ENCODE measurements around the gene MPEG1. TPM values are rescaled to one million over a fixed set of nuclear protein-coding genes. Genes with fewer than 3 reads are reported as not detected.

Gene MPEG1
- total and polyA plus RNA-seq, 4 donors: 7.0 to 63.5 (median 36.9) TPM

DNA sequence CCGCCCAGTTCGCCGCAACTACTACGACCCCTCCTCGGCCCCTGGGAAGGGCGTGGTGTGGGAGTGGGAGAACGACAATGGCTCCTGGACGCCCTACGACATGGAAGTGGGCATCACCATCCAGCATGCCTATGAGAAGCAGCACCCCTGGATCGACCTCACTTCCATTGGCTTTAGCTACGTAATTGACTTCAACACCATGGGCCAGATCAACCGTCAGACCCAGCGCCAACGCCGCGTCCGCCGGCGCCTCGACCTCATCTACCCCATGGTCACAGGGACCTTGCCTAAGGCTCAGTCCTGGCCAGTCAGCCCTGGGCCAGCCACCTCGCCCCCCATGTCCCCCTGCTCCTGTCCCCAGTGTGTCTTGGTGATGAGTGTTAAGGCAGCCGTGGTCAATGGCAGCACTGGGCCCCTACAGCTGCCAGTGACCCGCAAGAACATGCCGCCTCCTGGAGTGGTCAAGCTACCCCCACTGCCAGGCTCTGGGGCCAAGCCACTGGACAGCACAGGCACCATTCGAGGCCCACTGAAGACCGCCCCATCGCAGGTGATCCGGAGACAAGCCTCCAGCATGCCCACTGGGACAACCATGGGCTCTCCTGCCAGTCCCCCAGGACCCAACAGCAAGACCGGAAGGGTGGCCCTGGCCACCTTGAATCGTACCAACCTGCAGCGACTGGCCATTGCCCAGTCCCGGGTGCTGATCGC, 30.8 kb downstream of the MPEG1 start:
- Histone ChIP-seq H3K9me3 (ENCODE audit: control insufficient read depth in 4 of 4, insufficient read depth in 3 of 4, low read length in 3 of 4) (no peaks in the 10 kb centered on the region), H3K9ac (ENCODE audit: insufficient read depth in 1 of 2, low read length in 2 of 2) (no peak overlapping the region), H3K4me3 (no peak overlapping the region), H3K27ac (ENCODE audit: low read depth in 1 of 2, low read length in 1 of 2) (no peak overlapping the region), H3K4me1 (ENCODE audit: control insufficient read depth in 5 of 5, insufficient read depth in 5 of 5, low read length in 5 of 5) (peaks cover 4 to 50% (median 39%) of the 10 kb centered on the region in 5 donors), H3K27me3 (ENCODE audit: control insufficient read depth in 3 of 3, insufficient read depth in 3 of 3, low read length in 2 of 3) (no peaks in the 10 kb centered on the region), H3K36me3 (ENCODE audit: control insufficient read depth in 4 of 4, insufficient read depth in 4 of 4, low read length in 4 of 4) (peaks cover 0 to 24% (median 18%) of the 10 kb centered on the region in 4 donors)
- no peak for DNase-seq
- TF ChIP-seq CTCF (IDR thresholded peaks at IDR 0.05; ENCODE audit: control extremely low read depth, extremely low read depth): no peak
- WGBS, 2 donors: 96 to 97% methylated on average over 33 of the region's 33 CpGs
- no peak for ATAC-seq (ENCODE audit: insufficient read depth, low FRiP score)

DNA sequence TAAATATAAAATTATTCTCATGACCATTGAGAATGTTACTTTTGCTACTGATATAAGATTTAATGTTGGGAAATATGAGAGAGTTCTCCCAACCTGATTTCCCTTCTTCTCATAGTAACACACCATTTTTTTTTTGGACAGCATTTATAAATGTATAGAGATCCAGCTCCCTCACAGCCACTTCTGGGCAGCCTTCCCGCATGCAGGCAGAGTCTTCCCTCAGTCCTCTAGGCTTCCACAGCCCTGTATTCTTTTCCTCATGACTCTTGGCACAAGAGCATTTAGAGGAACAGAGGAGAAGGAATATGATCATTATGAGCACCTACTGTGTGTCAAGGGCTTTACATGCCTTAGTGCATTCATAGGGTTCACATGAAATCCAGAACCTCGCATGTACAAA, 31.8 kb downstream of the MPEG1 start:
- peaks cover 4 to 40% (median 29%) of the 10 kb centered on the region in 5 donors for H3K4me1 ChIP-seq (ENCODE audit: control insufficient read depth in 5 of 5, insufficient read depth in 5 of 5, low read length in 5 of 5)
- no peak for ATAC-seq (ENCODE audit: insufficient read depth, low FRiP score)
- H3K36me3 ChIP-seq (ENCODE audit: control insufficient read depth in 4 of 4, insufficient read depth in 4 of 4, low read length in 4 of 4): peaks cover 0 to 24% (median 17%) of the 10 kb centered on the region in 4 donors
- H3K4me3 ChIP-seq: no peak overlapping the region
- peak in 1 of 3 donors; percentile 49 for DNase-seq
- 78 to 89% methylated on average over 2 of the region's 2 CpGs for WGBS, 2 donors
- no peaks in the 10 kb centered on the region for H3K27me3 ChIP-seq (ENCODE audit: control insufficient read depth in 3 of 3, insufficient read depth in 3 of 3, low read length in 2 of 3)
- peak overlapping the region in 1 of 2 donors; percentile 13 for H3K27ac ChIP-seq (ENCODE audit: low read depth in 1 of 2, low read length in 1 of 2)
- H3K9me3 ChIP-seq (ENCODE audit: control insufficient read depth in 4 of 4, insufficient read depth in 3 of 4, low read length in 3 of 4): no peaks in the 10 kb centered on the region
- no peak overlapping the region for H3K9ac ChIP-seq (ENCODE audit: insufficient read depth in 1 of 2, low read length in 2 of 2)
- TF ChIP-seq CTCF (IDR thresholded peaks at IDR 0.05; ENCODE audit: control extremely low read depth, extremely low read depth): no peak

- no peak overlapping the region for H3K4me3 ChIP-seq
- no peak for TF ChIP-seq CTCF (IDR thresholded peaks at IDR 0.05; ENCODE audit: control extremely low read depth, extremely low read depth)
- DNase-seq (no peak), ATAC-seq (ENCODE audit: insufficient read depth, low FRiP score) (no peak)
- H3K27ac ChIP-seq (ENCODE audit: low read depth in 1 of 2, low read length in 1 of 2): peak overlapping the region in 1 of 2 donors; percentile 28
- H3K4me1 ChIP-seq (ENCODE audit: control insufficient read depth in 5 of 5, insufficient read depth in 5 of 5, low read length in 5 of 5): peaks cover 4 to 38% (median 27%) of the 10 kb centered on the region in 5 donors
- H3K27me3 ChIP-seq (ENCODE audit: control insufficient read depth in 3 of 3, insufficient read depth in 3 of 3, low read length in 2 of 3): no peaks in the 10 kb centered on the region
- peaks cover 0 to 24% (median 17%) of the 10 kb centered on the region in 4 donors for H3K36me3 ChIP-seq (ENCODE audit: control insufficient read depth in 4 of 4, insufficient read depth in 4 of 4, low read length in 4 of 4)
- 76 to 88% methylated on average over 2 of the region's 2 CpGs for WGBS, 2 donors
- H3K9me3 ChIP-seq (ENCODE audit: control insufficient read depth in 4 of 4, insufficient read depth in 3 of 4, low read length in 3 of 4): no peaks in the 10 kb centered on the region
- H3K9ac ChIP-seq (ENCODE audit: insufficient read depth in 1 of 2, low read length in 2 of 2): peak overlapping the region in 1 of 2 donors; percentile 33
Observed at GRCh38 chr11:59180168-59180776, 32.5 kb downstream of the MPEG1 start.
